GM12878 (cell line): ENCODE data around the gene BRCA1. TPM values are rescaled to one million over a fixed set of nuclear protein-coding genes. Genes with fewer than 3 reads are reported as not detected.

Source experiments
- ASH2L ChIP-seq: fragments of 300-600, 200-600 bp; sonication (generic); IDR thresholded peaks from 2 replicates; pipeline ENCODE4 v1.6.1; 2017; ENCODE audit warnings: low read depth, mild to moderate bottlenecking, borderline replicate concordance
- EED ChIP-seq: sonication (generic); IDR thresholded peaks from 2 replicates; pipeline ENCODE4 v1.6.1; 2016; ENCODE audit warnings: antibody characterized with exemption, low read depth
- FOXK2 ChIP-seq: fragments of 450-650 bp; IDR thresholded peaks from 2 replicates; pipeline ENCODE4 v1.6.1; 2017; ENCODE audit warnings: mild to moderate bottlenecking, moderate library complexity
- IKZF1 ChIP-seq: fragments of 450-650 bp; conservative IDR thresholded peaks from 2 replicates; pipeline ENCODE4 v1.6.1; 2017; ENCODE audit warnings: antibody characterized with exemption, mild to moderate bottlenecking
- JUND ChIP-seq: IDR thresholded peaks from 2 replicates; pipeline ENCODE4 v1.6.1; 2012; ENCODE audit warnings: low read depth, mild to moderate bottlenecking, low read length, improper control_type of control experiment, moderate library complexity
- MXI1 ChIP-seq: fragments of 150-350 bp; IDR thresholded peaks from 2 replicates; pipeline ENCODE4 v1.6.1; 2011; ENCODE audit warnings: low read depth, mild to moderate bottlenecking, inconsistent platforms, low read length, improper control_type of control experiment
- PAX5 ChIP-seq: IDR thresholded peaks from 2 replicates; pipeline ENCODE4 v1.6.1; 2011; ENCODE audit warnings: low read depth, low read length, borderline replicate concordance
- PAX8 ChIP-seq: fragments of 450-650 bp; IDR thresholded peaks from 2 replicates; pipeline ENCODE4 v1.6.1; 2017; ENCODE audit warnings: mild to moderate bottlenecking, moderate library complexity
- POLR2A ChIP-seq: IDR thresholded peaks from 2 replicates; pipeline ENCODE4 v1.6.1; 2011; ENCODE audit warnings: low read depth, mild to moderate bottlenecking, low read length
- POLR2AphosphoS2 ChIP-seq: IDR thresholded peaks from 2 replicates; pipeline ENCODE4 v1.6.1; 2011; ENCODE audit warnings: low read depth, mild to moderate bottlenecking, low read length, improper control_type of control experiment, moderate library complexity
- ZSCAN29 ChIP-seq: fragments of 450-650 bp; IDR thresholded peaks from 2 replicates; pipeline ENCODE4 v1.6.1; 2017; ENCODE audit warnings: mild to moderate bottlenecking, moderate library complexity
- polyA plus RNA-seq, 11 experiments: library from polyadenylated mRNA; depleted of rRNA in 4 of 11; unstranded in 6 of 11; stranded (reverse) in 5 of 11; fragments of >200 nt; fragmentation: Nextera tagmentation in 4 of 11; fragmentation: Illumina TruSeq in 1 of 11; extraction: Ambion mirVana in 4 of 11; extraction: Trizol in 1 of 11; gene quantifications; 1 replicate in 1 of 11; 2 replicates in 10 of 11; pipeline versions ENCODE4 v1.2.1 to v1.2.3, GENCODE V29; 2011 to 2016; ENCODE audit warnings: inconsistent platforms in 2 of 11, missing spikeins in 2 of 11, low read depth in 1 of 11
- total RNA-seq, 4 experiments: library from RNA; depleted of rRNA in 3 of 4; stranded (reverse); fragments of >200 nt in 3 of 4; fragmentation: Illumina TruSeq in 1 of 4; extraction: Trizol in 1 of 4; gene quantifications; 2 replicates each; pipeline versions ENCODE4 v1.2.1 to v1.2.3, GENCODE V29; 2013 to 2021
- TF ChIP-seq, protein P1 (sequence below): fragments of 450-650 bp; IDR thresholded peaks from 2 replicates; pipeline ENCODE4 v1.6.1; 2017; ENCODE audit warnings: low read depth, mild to moderate bottlenecking, moderate library complexity
- TF ChIP-seq, protein P2 (sequence below): fragments of 450-650 bp; IDR thresholded peaks from 2 replicates; pipeline ENCODE4 v1.6.1; 2016; ENCODE audit warnings: mild to moderate bottlenecking

BRCA1 gene
- total and polyA plus RNA-seq, 10 of the 15 experiments (the other 5 are each of a cell fraction or from before 2014, with no cell fraction given) = 16.8 to 71.2 (median 44.2) TPM

DNA sequence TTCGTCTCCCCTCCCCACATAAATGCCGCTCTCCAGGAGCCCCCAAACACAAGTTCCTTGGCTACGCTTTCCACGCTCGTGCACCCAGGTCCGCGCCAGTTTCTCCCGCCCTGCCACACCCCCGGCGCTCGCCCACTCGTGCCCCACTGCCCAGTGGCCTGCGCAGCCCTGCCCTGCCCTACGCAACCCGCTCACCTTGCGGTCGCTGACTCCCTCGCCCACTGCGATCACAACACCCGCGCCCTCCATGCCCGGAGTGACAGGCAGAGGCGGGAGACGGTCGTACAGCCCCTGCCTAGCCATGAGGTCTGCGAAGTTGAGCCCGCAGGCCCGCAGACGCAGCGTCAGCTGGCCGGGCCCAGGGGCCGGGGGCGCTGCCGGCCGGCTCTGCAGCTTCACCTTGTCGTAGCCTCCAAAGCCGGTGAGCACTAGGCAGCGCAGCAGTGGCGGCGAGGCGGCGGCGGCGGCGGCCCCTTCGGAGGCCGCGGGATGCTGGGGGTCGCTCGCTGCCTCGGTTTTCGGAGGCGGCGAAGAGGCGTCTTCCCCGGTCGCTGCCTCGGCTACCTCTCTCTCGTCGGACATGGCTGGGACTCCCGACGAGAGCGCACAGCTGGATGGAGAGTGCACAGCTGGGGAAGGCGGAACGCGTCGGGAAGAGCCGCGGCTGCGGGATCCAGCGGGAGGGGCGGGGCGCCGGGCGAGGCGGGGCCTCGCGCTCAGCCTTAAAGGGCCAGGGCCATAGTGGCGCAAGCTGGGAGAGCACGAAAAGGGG, 103.2 kb downstream of the BRCA1 start, which contains the start of gene VAT1 (continued):
- no peak for TF ChIP-seq POLR2AphosphoS2
- TF ChIP-seq, protein P1, sequence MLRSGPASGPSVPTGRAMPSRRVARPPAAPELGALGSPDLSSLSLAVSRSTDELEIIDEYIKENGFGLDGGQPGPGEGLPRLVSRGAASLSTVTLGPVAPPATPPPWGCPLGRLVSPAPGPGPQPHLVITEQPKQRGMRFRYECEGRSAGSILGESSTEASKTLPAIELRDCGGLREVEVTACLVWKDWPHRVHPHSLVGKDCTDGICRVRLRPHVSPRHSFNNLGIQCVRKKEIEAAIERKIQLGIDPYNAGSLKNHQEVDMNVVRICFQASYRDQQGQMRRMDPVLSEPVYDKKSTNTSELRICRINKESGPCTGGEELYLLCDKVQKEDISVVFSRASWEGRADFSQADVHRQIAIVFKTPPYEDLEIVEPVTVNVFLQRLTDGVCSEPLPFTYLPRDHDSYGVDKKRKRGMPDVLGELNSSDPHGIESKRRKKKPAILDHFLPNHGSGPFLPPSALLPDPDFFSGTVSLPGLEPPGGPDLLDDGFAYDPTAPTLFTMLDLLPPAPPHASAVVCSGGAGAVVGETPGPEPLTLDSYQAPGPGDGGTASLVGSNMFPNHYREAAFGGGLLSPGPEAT = 0 out of 2 replicates have a peak, but pooled peaks have one; percentile 39
- no peak for TF ChIP-seq JUND
- TF ChIP-seq MXI1 = 0 out of 2 replicates have a peak, but pooled peaks have one; percentile 15
- TF ChIP-seq, protein P2, sequence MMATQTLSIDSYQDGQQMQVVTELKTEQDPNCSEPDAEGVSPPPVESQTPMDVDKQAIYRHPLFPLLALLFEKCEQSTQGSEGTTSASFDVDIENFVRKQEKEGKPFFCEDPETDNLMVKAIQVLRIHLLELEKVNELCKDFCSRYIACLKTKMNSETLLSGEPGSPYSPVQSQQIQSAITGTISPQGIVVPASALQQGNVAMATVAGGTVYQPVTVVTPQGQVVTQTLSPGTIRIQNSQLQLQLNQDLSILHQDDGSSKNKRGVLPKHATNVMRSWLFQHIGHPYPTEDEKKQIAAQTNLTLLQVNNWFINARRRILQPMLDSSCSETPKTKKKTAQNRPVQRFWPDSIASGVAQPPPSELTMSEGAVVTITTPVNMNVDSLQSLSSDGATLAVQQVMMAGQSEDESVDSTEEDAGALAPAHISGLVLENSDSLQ = peak; percentile 78
- TF ChIP-seq PAX8 = no peak
- TF ChIP-seq FOXK2 = no peak
- peak; percentile 85 for TF ChIP-seq IKZF1
- TF ChIP-seq ASH2L = 0 out of 2 replicates have a peak, but pooled peaks have one; percentile 79
- peak; percentile 31 for TF ChIP-seq POLR2A
- TF ChIP-seq EED = 0 out of 2 replicates have a peak, but pooled peaks have one; percentile 13
- TF ChIP-seq PAX5 = no peak
- TF ChIP-seq ZSCAN29 = no peak
- TF ChIP-seq, all 136 proteins: peak for 16
